Stimulated activated CD8-positive, alpha-beta memory T cell treated with anti-CD3 and anti-CD28 coated beads, Interleukin-12 subunit alpha, Interleukin-12 subunit beta, amount 100 ng/mL, for 4 hours (primary cell): ENCODE measurements around the gene PXT1.
"Not testable (repeated sequence)": the region's sequence is repeated elsewhere in the genome, so short reads cannot be mapped to it uniquely, and the experiment has no call there.

Experiments
- DNase-seq: peaks from one replicate; pipeline ENCODE4 v3.0.0-alpha.2; 2020; ENCODE audit warnings: low read depth

The PXT1 gene

GRCh38 chr6:36368921-36369865, 73.5 kb downstream of the PXT1 start:
- no peak for DNase-seq

- no peak for DNase-seq
Observed at GRCh38 chr6:36368421-36368820, 74.2 kb downstream of the PXT1 start.

GRCh38 chr6:36367743-36368142, 74.9 kb downstream of the PXT1 start:
- DNase-seq, result no peak

GRCh38 chr6:36364669-36365479, 77.8 kb downstream of the PXT1 start:
- DNase-seq, result no peak

DNA sequence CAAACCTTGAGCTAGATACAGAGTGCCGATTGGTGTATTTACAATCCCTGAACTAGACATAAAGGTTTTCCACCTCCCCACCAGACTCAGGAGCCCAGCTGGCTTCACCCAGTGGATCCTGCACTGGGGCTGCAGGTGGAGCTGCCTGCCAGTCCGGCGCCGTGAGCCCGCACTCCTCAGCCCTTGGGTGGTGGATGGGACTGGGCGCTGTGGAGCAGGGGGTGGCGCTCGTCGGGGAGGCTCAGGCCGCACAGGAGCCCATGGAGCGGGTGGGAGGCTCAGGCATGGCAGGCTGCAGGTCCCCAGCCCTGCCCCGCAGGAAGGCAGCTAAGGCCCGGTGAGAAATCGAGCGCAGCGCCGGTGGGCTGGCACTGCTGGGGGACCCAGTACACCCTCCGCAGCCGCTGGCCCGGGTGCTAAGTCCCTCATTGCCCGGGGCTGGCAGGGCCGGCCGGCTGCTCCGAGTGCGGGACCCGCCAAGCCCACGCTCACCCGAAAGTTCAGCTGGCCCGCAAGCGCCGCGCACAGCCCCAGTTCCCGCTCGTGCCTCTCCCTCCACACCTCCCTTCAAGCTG, 78.5 kb downstream of the PXT1 start:
- not testable (repeated sequence) for DNase-seq

DNA sequence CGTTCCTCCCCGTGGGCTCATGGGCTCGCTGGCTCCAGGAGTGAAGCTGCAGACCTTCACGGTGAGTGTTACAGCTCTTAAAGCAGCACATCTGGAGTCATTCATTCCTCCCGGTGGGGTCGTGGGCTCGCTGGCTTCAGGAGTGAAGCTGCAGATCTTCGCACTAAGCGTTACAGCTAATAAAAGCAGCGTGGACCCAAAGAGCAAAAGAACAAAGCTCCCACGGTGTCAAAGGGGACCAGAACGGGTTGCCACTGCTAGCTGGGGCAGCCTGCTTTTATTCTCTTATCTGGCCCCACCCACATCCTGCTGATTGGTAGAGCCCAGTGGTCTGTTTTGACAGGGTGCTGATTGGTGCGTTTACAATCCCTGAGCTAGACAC, 79.3 kb downstream of the PXT1 start:
- not testable (repeated sequence) for DNase-seq

DNA sequence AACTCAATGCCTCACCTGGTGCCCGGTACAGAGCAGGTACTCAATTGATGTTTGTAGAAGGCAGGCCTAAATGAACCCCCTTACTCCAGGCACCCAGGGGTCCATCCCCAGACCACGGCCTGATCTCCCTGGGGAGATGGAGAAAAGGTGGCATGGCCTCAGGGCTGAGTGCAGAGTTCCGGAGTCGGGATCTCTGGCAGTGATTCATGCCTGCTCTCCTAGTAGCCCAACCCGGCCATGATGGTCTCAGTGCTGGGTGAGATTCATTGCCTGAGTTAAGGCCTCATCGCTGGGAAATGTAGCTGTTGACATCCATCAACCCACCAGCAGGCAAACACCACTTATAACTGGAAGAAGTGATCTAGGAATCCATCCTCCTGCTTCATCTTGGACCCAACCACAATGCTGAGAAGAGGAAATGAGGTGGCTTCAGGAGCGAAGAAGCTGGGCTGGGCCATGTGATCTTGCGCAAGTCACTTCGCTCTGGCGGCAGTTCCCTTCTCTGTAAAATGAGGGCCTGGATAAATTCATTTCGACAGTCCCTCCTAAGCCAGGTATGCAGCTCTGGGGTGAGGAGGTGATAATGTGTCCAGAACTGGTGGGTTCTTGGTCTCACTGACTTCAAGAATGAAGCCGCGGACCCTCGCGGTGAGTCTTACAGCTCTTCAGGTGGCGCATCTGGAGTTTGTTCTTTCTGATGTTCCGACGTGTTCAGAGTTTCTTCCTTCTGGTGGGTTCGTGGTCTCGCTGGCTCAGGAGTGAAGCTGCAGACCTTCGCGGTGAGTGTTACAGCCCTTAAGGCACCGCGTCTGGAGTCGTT, 79.9 kb downstream of the PXT1 start:
- DNase-seq, result no peak

- no peak for DNase-seq
Observed at GRCh38 chr6:36361071-36361470, 81.6 kb downstream of the PXT1 start.

DNA sequence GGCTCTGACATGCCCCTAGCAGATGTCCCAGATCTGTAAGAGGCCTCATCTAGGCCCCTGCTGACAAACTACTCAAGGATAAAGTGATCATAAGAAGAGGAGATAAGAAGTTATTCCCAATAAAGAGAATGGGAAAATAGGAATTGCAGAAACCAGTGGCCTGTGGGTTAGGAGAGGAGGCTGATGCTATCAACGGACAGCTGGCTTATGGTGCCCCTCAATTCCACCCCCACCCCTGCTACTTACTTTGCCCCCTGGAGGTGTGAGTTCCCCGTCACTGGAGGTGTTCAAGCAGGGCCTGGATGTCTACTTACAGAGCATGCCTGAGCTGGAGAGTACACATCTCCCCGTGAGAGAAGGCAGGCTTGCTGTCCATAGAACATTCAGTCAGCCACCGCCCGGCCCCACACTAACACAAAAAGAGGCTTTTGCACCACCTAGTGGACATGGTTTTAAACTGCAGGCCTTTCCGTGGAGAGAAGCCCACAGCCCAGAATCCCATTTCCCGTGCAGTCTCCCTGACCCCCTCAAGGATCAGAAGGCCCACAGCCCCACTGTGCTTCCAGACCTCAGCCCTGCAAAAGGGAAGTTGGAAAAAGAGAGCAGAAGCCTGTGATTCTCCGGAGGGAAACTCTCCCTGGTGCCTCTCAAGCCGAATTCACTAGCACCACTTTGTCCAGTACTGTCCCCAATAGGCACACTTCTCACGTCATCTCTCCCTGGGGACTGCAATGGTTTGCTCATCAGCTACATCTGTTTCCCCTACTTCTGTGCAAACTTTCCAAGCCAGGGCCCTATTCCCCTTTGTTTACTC, 82.2 kb downstream of the PXT1 start:
- peak; percentile 40 for DNase-seq

- DNase-seq, result no peak
Observed at GRCh38 chr6:36358226-36358915, 84.3 kb downstream of the PXT1 start.

GRCh38 chr6:36357872-36358225, 84.8 kb downstream of the PXT1 start:
- no peak for DNase-seq

DNA sequence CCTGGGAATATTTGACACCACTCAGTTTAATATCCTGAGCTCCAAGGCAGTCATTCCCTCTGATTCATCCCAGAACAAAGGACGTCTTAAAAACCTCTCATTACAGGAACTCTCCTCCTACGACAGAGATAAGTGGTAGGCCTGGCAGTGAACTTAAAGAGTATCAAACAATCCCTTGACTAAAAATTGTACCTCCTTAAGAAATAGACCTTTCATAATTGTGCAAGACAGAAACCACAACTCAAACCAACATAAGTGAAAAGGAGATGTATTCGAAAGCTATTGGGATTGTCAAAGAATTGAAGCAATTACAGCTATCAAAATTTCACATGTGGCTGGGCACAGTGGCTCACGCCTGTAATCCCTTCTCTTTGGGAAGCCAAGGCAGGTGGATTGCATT, 86.8 kb downstream of the PXT1 start:
- DNase-seq, result no peak

- no peak for DNase-seq
Observed at GRCh38 chr6:36353411-36353915, 89.2 kb downstream of the PXT1 start.

- DNase-seq, result no peak
Observed at GRCh38 chr6:36352477-36353157, 90.0 kb downstream of the PXT1 start.

- no peak for DNase-seq
Observed at GRCh38 chr6:36350681-36351571, 91.7 kb downstream of the PXT1 start.

DNA sequence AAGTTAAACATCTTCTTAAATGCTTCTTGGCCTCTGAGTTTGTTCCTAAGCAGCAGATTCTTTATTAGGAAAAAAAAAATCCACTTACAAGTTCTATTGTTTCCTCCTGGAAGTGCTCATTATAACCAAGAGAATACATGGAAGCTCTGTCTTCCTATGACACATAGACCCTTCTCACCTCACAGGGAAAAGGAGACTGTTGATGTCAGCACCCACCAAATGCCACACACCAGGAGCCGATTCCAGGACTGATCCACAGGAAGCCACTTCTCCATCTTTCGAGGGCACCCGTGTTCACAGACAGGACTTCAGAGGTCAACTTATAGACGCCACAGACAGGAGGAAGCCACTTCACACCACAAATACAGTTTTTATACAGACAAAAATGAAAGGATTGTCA, 92.6 kb downstream of the PXT1 start:
- no peak for DNase-seq

GRCh38 chr6:36349240-36349639, 93.4 kb downstream of the PXT1 start:
- DNase-seq, result no peak

- no peak for DNase-seq
Observed at GRCh38 chr6:36347621-36348020, 95.0 kb downstream of the PXT1 start.
